Activated T-helper 17 cell treated with anti-CD3 and anti-CD28 coated beads, Interleukin-2, amount 50 U/mL, for 72 hours (primary cell): Measurements from ENCODE around the gene PCK1. TPM values are rescaled to one million over a fixed set of nuclear protein-coding genes. Genes with fewer than 3 reads are reported as not detected.

Experiments used
- ATAC-seq: fragments of 150-1000 bp; cut with Tn5 transposase; replicated peaks from 2 replicates; pipeline ENCODE4 v1.10.0; 2021; ENCODE audit warnings: mild to moderate bottlenecking, moderate library complexity
- H3K27ac Mint-ChIP-seq: one replicate; pipeline ENCODE4 v1.8.0; 2022; ENCODE audit warnings: mixed read lengths
- H3K27me3 Mint-ChIP-seq: one replicate; pipeline ENCODE4 v1.8.0; 2022; ENCODE audit warnings: mixed read lengths
- H3K36me3 Mint-ChIP-seq: one replicate; pipeline ENCODE4 v1.8.0; 2022; ENCODE audit warnings: low read depth, mild to moderate bottlenecking, mixed read lengths
- H3K4me1 Mint-ChIP-seq: one replicate; pipeline ENCODE4 v1.8.0; 2022; ENCODE audit warnings: mixed read lengths
- H3K4me3 Mint-ChIP-seq: one replicate; pipeline ENCODE4 v1.8.0; 2022; ENCODE audit warnings: mild to moderate bottlenecking, mixed read lengths
- H3K9me3 Mint-ChIP-seq: one replicate; pipeline ENCODE4 v1.8.0; 2022; ENCODE audit warnings: mixed read lengths
- total RNA-seq, 2 donors: library from RNA; stranded (reverse); gene quantifications; one replicate each; pipeline ENCODE4 v1.2.3, GENCODE V29; 2022

Gene PCK1
- total RNA-seq, 2 donors from 2014 or later = not detected

DNA sequence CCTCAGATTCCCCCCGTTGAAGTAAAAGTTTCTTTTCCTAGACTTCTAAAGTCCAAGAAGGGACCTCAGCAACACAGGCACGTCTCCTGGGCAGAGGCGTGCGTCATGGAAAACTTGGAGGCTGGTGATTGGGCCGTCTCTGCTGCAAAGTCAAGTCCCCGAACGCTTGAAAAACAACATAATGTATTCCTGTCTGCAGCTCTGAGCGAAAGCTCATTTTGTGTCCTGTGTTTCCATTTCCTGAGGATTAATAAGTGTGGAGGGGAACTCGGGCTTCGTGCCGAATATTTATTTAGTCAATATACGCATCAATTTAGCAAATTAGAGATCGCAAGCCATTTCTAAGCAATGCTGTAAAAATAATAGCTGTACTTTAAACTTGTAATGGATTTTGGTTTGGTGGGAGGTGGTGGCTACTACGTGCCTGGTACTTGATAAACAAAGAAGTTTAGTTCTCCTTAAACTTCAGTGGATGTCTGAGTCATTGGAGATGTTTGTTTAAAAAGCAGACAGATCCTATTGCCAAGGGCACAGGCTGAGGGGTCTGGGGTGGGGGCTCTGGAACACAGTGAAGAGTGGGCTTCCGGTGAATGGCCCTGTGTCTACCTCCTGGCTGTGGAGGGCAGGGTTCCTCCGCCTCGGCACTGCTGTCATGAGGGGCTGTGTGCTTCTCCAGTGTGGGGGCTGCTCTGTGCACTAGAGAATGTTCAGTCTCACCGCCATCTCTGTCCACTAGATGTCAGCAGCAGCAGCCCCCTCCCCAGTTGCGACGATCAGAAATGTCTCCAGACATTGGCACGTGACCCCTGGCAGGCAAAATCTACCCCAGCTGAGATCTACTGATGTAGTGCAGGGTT, 21.8 kb downstream of the PCK1 start:
- no peak overlapping the region for H3K27ac Mint-ChIP-seq
- no peaks in the 10 kb centered on the region for H3K9me3 Mint-ChIP-seq
- H3K36me3 Mint-ChIP-seq = no peaks in the 10 kb centered on the region
- no peaks in the 10 kb centered on the region for H3K4me1 Mint-ChIP-seq
- H3K27me3 Mint-ChIP-seq = peaks cover 56% of the 10 kb centered on the region
- no peak for ATAC-seq
- no peak overlapping the region for H3K4me3 Mint-ChIP-seq

DNA sequence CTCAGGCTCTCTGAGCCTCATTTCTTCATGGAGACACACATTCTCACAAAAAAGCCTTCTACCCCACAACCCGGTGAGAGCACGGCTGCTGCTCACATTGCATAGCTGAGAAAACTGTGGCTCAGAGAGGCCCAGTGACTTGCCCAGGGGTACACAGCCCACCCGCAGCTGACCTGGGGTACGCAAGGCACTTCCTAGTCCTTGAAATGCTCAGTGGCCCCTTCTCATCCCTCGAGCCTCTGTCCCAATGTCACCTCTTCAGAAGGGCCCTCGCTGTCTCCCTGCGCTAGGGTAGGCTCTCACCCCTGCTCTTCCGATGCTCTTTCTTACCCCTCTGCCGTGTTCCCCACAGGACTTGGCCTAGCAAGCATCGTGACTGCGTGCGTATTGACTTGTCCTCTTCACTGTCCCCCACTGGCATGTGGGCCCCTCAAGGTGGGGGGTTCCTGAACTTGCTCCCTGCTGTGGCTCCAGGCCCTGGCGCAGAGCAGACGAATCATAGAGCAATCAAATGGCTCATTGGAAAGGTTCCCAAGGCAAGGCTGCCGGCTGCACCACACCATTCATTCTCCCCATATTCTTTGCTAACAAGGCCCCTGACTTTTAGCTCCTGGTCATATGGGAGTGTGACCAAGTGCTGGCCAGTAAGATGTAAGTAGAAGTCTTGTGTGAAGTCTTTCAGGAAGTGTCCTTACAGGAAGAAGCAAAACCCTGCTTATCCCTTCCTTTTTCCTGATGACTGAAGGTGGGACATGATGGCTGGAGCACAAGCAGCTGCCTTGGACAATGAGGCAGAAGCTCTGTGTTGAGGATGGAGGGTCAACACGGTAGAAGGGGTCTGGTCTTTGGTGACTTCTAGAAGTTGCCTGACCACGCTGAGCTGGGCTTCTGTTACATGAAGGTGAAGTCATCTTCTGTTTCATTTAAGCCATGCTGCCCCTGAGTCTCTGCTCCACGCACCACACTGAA, 22.7 kb downstream of the PCK1 start:
- Mint-ChIP-seq H3K36me3 (no peaks in the 10 kb centered on the region), H3K4me3 (no peak overlapping the region), H3K9me3 (no peaks in the 10 kb centered on the region), H3K27ac (no peak overlapping the region), H3K4me1 (no peaks in the 10 kb centered on the region), H3K27me3 (peaks cover 56% of the 10 kb centered on the region)
- no peak for ATAC-seq

DNA sequence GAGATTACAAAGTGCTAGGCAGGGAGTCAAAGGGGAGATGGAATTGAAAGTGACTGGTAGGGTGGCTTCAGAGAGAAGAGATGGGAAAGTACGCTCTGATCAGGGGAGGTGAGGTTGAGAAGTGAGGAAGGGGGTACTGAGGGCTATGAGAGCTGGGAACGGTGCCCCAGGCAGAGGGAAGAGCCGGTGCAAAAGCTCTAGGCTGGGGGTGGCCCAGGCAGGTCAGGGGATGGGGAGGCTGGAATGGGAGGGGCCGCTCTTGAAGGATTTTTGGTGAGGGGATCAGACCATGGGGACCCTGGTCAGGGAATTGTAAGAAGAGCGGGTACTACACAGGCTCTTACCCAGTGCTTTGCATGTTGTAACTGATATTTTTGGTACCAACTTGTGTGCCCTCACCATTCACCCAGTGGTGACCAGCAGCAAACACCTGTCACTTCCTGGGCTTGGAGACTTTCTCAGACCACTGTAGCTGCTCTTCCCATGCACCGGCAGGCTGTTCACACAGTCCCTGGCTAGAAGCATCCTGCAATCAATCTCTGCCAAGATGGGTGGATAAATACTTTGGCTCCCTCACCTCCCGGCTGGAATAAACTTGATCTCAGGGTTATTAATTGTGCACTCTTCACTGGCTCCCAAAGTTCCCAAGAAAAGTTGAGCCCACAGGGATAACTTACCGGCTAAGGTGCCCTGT, 24.0 kb downstream of the PCK1 start:
- Mint-ChIP-seq H3K4me3 (no peak overlapping the region), H3K27ac (no peak overlapping the region), H3K27me3 (peaks cover 51% of the 10 kb centered on the region), H3K36me3 (no peaks in the 10 kb centered on the region), H3K9me3 (no peaks in the 10 kb centered on the region), H3K4me1 (no peaks in the 10 kb centered on the region)
- no peak for ATAC-seq

DNA sequence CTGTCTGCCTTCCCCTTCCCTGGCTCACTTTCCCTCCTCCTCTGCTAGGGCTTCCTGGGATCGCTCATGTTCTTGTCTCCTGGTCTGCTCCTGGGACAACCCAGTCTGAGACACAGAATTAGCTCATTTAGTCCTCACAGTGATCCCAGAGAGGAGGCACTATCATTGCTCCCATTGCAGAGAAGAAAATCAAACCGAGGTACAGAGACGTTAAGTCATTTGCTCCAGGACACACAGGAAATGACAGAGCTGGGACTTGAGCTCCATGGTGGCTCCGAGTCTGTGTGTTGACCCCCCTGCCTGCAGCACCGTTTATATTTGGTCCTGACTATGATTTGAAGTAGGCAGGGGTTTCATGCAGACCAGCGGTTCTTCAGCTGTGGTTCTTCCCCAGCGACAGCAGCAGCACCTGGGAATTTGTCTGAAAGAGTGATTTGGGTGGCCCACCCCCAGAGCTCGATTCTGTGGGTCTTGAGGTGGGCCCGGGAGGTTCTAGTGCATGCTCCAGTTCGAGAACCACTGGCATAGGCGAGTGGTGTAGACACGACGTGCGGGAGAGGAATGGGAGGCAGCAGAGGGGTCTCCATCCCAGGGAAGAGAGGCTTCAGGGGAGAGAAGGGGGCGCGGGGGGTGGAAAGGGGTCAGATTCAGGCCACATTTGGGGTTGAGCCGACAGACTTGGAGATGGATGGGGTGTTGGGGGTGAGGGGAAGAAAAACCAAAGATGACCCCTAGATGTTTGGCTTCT, 24.7 kb downstream of the PCK1 start:
- Mint-ChIP-seq H3K36me3 (no peaks in the 10 kb centered on the region), H3K4me3 (no peak overlapping the region), H3K9me3 (no peaks in the 10 kb centered on the region), H3K27me3 (peaks cover 44% of the 10 kb centered on the region), H3K4me1 (no peaks in the 10 kb centered on the region), H3K27ac (no peak overlapping the region)
- no peak for ATAC-seq

DNA sequence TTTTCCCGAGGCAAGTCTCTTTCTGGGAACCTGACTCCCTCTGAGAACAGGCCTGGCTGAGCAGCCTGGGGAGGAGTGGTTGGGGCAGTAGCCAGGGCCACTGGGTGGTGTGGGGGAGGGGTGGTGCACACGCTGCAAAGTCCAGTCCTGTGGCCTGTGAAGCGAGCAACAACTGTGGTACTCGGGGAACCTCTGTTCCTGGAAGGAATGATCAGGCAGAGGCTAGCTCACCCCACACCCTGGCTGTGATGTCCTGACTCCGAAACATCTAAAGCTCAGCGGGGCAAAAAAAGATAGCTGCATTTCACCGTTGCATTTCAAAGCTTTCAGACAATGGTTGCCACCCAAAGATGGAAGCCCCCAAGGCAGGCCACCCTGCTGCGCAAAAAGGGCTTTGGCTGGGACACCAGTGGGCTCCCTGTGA, 25.5 kb downstream of the PCK1 start:
- Mint-ChIP-seq H3K27me3 (peaks cover 39% of the 10 kb centered on the region), H3K4me3 (no peak overlapping the region), H3K27ac (no peak overlapping the region), H3K4me1 (no peaks in the 10 kb centered on the region), H3K36me3 (no peaks in the 10 kb centered on the region), H3K9me3 (no peaks in the 10 kb centered on the region)
- no peak for ATAC-seq

DNA sequence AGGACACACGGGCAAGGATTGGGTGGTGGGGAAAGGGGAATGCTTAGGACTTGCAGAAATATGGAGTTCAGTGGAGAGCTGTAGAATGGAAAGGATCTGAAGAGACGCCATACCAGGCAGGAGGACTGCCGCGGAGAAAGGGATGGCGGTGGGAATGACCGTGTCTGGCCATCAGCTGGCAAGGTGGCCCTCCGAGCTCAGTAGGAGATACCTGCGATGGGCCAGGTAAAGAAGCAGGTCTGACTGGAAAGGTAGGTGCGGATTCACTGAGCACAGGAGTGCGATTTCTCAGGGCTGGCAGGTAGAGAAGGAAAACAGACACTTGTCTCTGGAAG, 26.0 kb downstream of the PCK1 start:
- no peak overlapping the region for H3K4me3 Mint-ChIP-seq
- H3K27ac Mint-ChIP-seq = no peak overlapping the region
- H3K9me3 Mint-ChIP-seq = no peaks in the 10 kb centered on the region
- no peaks in the 10 kb centered on the region for H3K36me3 Mint-ChIP-seq
- no peaks in the 10 kb centered on the region for H3K4me1 Mint-ChIP-seq
- H3K27me3 Mint-ChIP-seq = peaks cover 35% of the 10 kb centered on the region
- ATAC-seq = no peak

DNA sequence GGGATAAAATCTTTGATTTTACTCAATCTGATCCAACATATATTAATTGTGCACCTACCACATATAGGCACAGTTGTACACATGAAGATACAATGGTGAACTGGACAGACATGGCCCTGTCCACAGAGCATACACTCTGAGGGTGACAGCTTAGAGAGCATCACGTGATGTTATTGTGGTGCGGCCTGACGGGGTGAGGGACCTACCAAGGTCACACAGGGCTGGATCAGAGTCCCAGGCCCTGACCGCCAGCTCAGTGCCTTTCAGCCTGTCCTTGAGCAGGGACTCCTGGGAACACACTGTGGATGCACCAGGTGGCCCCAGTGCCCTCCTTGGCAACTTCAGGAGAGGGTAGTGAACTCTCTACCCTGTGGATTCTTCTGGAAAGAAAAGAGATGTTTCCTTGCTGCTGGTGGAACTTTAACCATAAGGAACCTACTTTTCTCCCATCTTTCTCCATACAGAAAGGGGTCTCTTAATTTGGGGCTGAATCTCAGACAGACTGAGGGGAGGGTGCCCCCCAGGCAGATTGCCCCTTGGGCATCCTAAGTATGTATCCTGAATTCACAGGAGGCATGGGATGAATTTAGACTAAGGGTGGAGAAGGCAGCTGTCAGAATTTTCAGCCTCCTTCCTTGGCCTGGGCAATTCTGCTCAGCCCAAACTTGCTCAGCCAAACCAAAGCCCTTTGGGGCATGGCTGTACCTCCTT, 26.5 kb downstream of the PCK1 start:
- H3K4me3 Mint-ChIP-seq = no peak overlapping the region
- no peak for ATAC-seq
- no peaks in the 10 kb centered on the region for H3K9me3 Mint-ChIP-seq
- peaks cover 29% of the 10 kb centered on the region for H3K27me3 Mint-ChIP-seq
- no peaks in the 10 kb centered on the region for H3K36me3 Mint-ChIP-seq
- no peaks in the 10 kb centered on the region for H3K4me1 Mint-ChIP-seq
- H3K27ac Mint-ChIP-seq = no peak overlapping the region

DNA sequence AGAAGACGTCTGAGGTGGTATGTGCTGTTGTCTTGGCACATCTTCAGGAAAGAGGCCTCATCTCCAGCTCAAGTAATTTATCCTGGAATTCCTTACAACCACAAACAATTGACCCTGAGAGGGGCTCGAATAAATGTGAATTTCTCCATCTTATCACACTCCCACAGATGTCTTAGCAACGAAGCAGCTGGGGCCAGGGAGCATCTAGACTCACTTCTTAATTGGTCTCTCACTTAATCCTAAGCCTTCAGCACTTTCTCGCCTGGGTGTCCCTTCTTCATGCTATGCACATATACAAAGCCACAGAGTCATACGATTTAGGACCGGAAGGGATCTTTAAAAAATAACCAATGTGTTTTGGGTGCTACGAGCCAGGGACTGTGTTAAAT, 27.1 kb downstream of the PCK1 start:
- Mint-ChIP-seq H3K27me3 (peaks cover 27% of the 10 kb centered on the region), H3K4me1 (no peaks in the 10 kb centered on the region), H3K4me3 (no peak overlapping the region), H3K36me3 (no peaks in the 10 kb centered on the region), H3K9me3 (no peaks in the 10 kb centered on the region), H3K27ac (no peak overlapping the region)
- no peak for ATAC-seq

DNA sequence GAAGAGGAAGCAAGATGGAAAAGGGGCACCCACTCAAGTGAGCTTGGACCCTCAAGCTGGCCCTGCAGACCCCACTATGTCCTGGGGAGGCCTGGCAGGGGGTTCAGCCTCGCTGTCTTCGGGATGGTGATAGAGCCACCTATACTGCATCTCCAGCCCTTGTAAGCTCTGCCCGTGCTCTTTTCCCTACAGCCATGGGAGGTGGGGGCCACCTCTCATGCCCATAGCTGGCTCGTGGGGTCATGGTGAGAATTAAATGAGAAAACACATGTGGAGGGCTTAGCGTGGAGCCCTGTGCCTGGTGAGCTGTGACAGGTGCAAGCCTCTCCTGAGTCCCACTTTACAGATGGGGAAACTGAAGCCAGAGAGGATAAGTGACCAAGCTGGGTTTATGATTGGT, 27.7 kb downstream of the PCK1 start:
- no peaks in the 10 kb centered on the region for H3K9me3 Mint-ChIP-seq
- no peaks in the 10 kb centered on the region for H3K4me1 Mint-ChIP-seq
- no peak overlapping the region for H3K27ac Mint-ChIP-seq
- ATAC-seq = no peak
- H3K27me3 Mint-ChIP-seq = peaks cover 22% of the 10 kb centered on the region
- no peak overlapping the region for H3K4me3 Mint-ChIP-seq
- H3K36me3 Mint-ChIP-seq = no peaks in the 10 kb centered on the region

DNA sequence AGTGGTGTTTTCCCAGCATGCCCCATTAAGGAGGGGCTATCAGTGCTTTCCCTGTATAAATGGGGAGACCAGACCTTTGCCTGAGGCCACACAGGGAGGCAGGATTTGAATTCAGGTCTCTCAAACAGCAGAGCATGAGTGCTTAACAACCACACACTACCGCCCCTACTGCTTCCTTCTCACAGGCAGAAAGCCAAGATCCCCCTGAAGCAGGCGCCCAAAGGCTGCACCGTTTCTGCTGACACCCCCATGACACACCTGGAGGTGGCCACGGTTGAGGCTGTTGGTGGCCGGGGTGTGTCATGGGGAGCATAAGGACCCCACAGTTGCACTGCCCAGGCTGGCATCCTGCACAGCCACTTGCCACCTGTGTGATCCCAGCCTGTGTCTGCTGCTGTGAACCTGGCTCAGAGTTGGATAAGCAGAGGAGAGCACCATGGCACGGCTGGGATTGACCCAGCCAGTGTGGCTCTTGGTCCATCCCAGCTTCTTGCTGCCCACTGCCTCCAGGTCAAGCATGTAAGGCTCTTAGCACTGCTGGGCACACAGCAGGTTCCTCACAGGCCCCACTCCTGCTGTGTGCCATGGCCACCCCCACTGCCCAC, 28.3 kb downstream of the PCK1 start:
- Mint-ChIP-seq H3K4me1 (no peaks in the 10 kb centered on the region), H3K9me3 (no peaks in the 10 kb centered on the region), H3K27me3 (peaks cover 17% of the 10 kb centered on the region), H3K36me3 (no peaks in the 10 kb centered on the region), H3K4me3 (no peak overlapping the region), H3K27ac (no peak overlapping the region)
- no peak for ATAC-seq

DNA sequence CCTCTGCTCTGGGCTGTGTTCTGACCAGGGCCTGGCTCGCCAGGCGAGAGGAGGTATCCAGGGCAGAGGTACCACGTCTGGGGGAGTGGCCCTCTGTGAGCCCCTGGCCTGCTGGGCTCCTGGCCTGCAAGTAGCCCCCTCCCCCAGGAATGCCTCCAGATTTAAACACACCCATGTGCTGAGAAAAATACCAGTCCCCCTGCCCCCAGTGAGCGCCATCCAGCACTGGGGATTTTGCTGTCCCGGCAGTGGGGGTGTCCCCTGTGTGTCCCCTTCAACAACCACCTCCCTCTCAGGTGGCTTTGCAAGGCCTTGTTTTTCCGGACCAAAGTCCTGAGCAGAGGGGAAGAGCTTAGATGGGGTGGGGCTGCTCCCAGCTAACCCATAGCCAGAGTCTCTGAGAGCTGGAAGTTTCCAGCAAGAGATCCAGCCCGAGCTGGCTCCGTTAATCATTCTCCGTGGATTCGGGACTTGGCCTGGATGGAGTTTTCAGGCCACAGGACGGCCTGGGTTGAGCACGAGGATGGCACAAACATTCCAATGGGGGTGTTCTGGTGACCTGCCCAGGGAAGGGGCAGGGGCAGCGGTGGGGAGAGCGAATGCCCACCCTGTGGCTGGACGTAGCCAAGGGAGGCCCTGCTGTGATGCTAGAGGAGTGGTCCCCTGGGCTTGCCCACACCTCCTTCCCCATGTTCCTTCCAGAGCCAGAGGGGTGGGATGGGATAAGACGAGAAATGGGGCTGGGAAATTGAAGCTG, 29.0 kb downstream of the PCK1 start:
- Mint-ChIP-seq H3K4me1 (no peaks in the 10 kb centered on the region), H3K4me3 (no peak overlapping the region), H3K27ac (no peak overlapping the region), H3K9me3 (no peaks in the 10 kb centered on the region), H3K27me3 (peaks cover 11% of the 10 kb centered on the region), H3K36me3 (no peaks in the 10 kb centered on the region)
- no peak for ATAC-seq

DNA sequence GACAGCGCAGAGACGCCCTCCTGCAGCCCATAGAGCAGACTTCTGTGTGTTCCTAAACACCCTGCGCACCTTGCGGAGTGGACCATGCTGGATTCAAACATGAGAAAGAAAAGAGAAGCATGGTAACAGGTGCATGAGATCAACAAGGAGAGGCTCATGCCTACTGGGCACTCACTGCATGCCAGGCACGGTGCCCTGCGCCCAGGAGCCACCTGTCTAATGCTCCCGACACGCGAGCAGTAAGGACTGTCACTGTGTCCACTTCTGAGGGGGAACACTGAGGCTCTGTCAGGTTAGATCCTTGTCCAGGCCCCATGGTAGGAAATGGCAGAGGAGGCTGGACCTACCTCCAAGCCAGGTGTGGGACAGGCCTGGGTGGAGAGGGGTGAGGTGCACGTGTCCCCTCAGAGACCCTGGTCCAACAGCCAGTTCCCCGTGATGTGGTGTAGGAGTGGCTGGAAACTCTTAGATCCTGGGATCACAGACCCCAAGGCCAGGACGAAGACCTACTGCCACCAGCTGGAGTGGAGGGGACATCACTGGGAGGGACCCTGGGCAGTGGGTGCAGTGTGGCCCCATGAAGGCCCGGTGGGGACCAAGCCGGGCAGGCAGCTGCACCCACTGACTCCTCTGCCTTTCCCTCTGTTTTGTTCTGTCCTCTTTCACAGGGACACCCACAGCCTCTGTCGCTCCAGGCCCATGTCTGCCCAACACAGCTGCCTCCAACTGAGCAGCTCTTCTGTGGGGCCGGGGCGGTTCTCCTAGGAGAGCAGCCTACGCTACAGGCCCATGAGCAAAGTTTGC, 29.8 kb downstream of the PCK1 start:
- no peaks in the 10 kb centered on the region for H3K9me3 Mint-ChIP-seq
- no peaks in the 10 kb centered on the region for H3K4me1 Mint-ChIP-seq
- H3K36me3 Mint-ChIP-seq = no peaks in the 10 kb centered on the region
- no peak overlapping the region for H3K4me3 Mint-ChIP-seq
- ATAC-seq = no peak
- H3K27me3 Mint-ChIP-seq = peaks cover 6% of the 10 kb centered on the region
- no peak overlapping the region for H3K27ac Mint-ChIP-seq
